ENCODE data around the gene SLC7A9. TPM values are rescaled to one million over a fixed set of nuclear protein-coding genes. Genes with fewer than 3 reads are reported as not detected.

SLC7A9 gene
- total RNA-seq, 1 donor from 2014 or later: 0.46 TPM

DNA sequence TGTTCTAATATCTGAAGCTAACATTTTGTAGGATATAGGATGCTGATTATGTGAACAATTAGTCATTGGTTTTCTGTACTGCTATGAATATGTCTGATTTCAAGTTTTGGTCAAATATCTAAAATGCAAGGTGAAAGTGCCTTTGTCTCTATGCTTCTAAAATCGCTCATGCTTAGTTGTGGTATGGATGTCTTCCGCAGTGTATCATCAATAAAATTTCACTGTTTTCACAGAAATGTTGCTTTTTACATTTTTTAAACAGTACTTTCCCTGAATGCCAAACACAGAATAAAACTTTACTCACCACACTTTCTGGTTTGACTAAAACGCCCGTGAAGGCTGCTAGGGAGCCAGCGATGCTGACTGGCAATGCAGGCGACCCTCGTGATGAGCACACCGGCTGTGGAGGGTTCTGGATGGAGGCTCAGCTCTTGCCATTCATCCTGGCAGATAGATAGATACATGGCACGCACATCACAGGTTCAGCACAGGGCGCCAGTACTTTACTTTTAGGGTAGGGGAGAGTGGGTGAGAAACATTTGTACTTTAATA lies 40.1 kb downstream of the SLC7A9 start:
- TF ChIP-seq, protein P1, sequence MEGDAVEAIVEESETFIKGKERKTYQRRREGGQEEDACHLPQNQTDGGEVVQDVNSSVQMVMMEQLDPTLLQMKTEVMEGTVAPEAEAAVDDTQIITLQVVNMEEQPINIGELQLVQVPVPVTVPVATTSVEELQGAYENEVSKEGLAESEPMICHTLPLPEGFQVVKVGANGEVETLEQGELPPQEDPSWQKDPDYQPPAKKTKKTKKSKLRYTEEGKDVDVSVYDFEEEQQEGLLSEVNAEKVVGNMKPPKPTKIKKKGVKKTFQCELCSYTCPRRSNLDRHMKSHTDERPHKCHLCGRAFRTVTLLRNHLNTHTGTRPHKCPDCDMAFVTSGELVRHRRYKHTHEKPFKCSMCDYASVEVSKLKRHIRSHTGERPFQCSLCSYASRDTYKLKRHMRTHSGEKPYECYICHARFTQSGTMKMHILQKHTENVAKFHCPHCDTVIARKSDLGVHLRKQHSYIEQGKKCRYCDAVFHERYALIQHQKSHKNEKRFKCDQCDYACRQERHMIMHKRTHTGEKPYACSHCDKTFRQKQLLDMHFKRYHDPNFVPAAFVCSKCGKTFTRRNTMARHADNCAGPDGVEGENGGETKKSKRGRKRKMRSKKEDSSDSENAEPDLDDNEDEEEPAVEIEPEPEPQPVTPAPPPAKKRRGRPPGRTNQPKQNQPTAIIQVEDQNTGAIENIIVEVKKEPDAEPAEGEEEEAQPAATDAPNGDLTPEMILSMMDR (IDR thresholded peaks at IDR 0.05; ENCODE audit: unreplicated experiment): no peak
- H3K27ac Mint-ChIP-seq (ENCODE audit: unreplicated experiment): no peak overlapping the region
- no peak for DNase-seq (ENCODE audit: low spot score)
- peaks cover 4% of the 10 kb centered on the region for H3K36me3 Mint-ChIP-seq (ENCODE audit: low read depth, unreplicated experiment)
- no peaks in the 10 kb centered on the region for H3K27me3 Mint-ChIP-seq (ENCODE audit: unreplicated experiment)
- H3K9me3 Mint-ChIP-seq (ENCODE audit: unreplicated experiment): no peaks in the 10 kb centered on the region
- no peak overlapping the region for H3K4me3 Mint-ChIP-seq (ENCODE audit: unreplicated experiment)
- peaks cover 9% of the 10 kb centered on the region for H3K4me1 Mint-ChIP-seq (ENCODE audit: unreplicated experiment)

DNA sequence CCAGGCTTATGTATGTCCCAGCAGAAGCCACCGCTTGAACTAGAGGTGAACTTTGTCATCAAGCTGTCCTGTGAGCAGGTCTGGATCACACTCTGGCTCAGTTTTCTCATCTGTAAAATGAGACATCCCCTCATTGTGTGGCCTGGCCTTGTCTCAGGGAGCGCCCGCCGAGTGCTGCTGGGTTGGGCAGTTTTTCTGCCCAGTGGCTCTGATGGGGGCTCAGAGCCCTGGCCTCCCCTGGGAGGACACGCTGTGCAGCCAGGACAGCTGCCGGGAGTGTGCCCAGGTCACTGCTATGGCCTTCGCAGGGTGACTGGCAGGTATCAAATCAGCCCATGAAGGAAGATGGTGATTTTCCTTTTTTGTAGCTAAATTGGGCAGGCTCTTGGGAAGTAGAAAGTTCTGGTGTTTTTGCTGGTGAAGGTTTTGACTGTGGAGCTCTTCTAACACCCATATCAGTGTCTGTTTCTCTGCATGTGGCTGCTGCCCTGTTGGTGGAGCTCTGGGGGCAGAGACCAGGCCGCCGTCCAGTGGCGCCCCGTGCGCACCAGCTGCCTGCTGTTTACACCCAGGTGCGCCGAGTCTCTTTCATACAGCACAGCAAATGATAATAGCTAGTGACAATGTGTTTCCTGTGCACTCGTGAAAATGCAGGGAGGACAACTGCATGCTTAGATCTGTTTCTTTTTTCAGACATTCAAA lies 40.8 kb downstream of the SLC7A9 start:
- Mint-ChIP-seq H3K4me3 (ENCODE audit: unreplicated experiment) (no peak overlapping the region), H3K27me3 (ENCODE audit: unreplicated experiment) (peaks cover 1% of the 10 kb centered on the region), H3K9me3 (ENCODE audit: unreplicated experiment) (no peaks in the 10 kb centered on the region), H3K36me3 (ENCODE audit: low read depth, unreplicated experiment) (peaks cover 4% of the 10 kb centered on the region), H3K4me1 (ENCODE audit: unreplicated experiment) (peaks cover 13% of the 10 kb centered on the region), H3K27ac (ENCODE audit: unreplicated experiment) (no peak overlapping the region)
- no peak for DNase-seq (ENCODE audit: low spot score)
- TF ChIP-seq, protein P1 (IDR thresholded peaks at IDR 0.05; ENCODE audit: unreplicated experiment): no peak

DNA sequence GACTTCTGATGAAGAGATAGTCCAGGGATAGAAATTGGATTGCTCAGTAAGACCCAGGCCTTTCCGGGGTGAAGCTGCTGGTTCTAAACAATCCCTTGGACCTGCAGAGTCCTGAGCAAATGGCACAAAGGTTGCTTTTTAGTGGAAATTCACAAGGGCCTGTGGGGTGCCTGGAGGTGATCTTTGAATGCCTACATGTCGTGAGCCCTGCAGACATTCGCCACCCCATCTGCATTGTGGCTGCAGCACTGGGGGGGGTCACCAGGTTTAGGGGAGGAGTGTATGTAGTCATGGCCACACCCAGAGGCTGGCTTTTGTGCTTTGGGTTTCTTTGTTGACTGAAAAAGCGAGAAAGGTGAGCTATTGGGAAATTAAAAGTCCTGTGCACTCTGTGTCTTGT lies 41.4 kb downstream of the SLC7A9 start:
- H3K36me3 Mint-ChIP-seq (ENCODE audit: low read depth, unreplicated experiment): peaks cover 4% of the 10 kb centered on the region
- DNase-seq (ENCODE audit: low spot score): no peak
- H3K4me3 Mint-ChIP-seq (ENCODE audit: unreplicated experiment): no peak overlapping the region
- peaks cover 2% of the 10 kb centered on the region for H3K27me3 Mint-ChIP-seq (ENCODE audit: unreplicated experiment)
- no peak overlapping the region for H3K27ac Mint-ChIP-seq (ENCODE audit: unreplicated experiment)
- H3K4me1 Mint-ChIP-seq (ENCODE audit: unreplicated experiment): peaks cover 13% of the 10 kb centered on the region
- H3K9me3 Mint-ChIP-seq (ENCODE audit: unreplicated experiment): no peaks in the 10 kb centered on the region
- TF ChIP-seq, protein P1 (IDR thresholded peaks at IDR 0.05; ENCODE audit: unreplicated experiment): no peak

DNA sequence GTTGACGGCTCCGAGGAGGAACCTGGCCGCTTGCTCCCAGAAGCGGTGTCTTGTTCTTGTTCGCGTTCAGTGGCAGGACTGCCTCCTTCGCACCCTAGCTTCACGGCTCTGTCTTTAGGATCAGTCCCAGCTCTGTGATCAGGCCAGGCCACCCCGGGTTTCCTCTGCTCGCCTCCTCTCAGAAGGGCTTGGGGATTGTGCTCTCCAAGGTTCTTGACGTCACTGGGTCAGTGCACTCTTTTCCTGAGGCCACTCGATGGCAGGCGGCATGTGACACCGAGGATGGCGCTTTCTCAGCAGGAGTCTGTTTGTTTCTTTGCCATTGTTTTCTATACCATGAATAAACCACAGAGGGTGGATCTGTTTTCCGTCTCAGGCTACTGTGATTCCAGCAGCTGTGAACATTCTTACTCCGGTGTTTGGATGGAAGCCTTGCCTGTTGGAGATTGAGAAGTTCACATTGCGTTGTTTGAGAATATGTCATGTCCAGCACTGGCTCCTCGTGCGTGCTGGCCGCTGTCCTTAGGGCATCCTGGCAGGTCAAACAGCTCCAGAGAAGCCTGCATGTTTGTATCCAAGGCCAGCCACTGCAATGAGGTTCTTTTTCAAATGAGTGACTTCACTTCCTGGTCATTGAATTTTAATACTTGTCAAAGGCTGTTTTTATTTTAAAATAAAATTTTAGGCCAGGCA lies 44.5 kb downstream of the SLC7A9 start:
- TF ChIP-seq, protein P1 (IDR thresholded peaks at IDR 0.05; ENCODE audit: unreplicated experiment): no peak
- H3K36me3 Mint-ChIP-seq (ENCODE audit: low read depth, unreplicated experiment): no peaks in the 10 kb centered on the region
- H3K4me1 Mint-ChIP-seq (ENCODE audit: unreplicated experiment): peaks cover 13% of the 10 kb centered on the region
- H3K9me3 Mint-ChIP-seq (ENCODE audit: unreplicated experiment): no peaks in the 10 kb centered on the region
- peaks cover 4% of the 10 kb centered on the region for H3K27me3 Mint-ChIP-seq (ENCODE audit: unreplicated experiment)
- H3K4me3 Mint-ChIP-seq (ENCODE audit: unreplicated experiment): no peak overlapping the region
- H3K27ac Mint-ChIP-seq (ENCODE audit: unreplicated experiment): no peak overlapping the region
- no peak for DNase-seq (ENCODE audit: low spot score)

Data from endothelial cell (in vitro differentiated cells).